HL-60/S4 (cell line): Measurements from ENCODE around the gene ZNF146.
"Not testable (repeated sequence)": the region's sequence is repeated elsewhere in the genome, so short reads cannot be mapped to it uniquely, and the experiment has no call there.

ENCODE experiments used
- in situ Hi-C: fragments of 300-500 bp; cut with MboI; formaldehyde crosslinking; loops from 2 replicates; pipeline ENCODE4 v1.14.3; 2022; ENCODE audit warnings: low sequenced_read_pairs

The ZNF146 gene

GRCh38 chr19:36225219-36225892 lies 10.4 kb downstream of the ZNF146 start:
- in situ Hi-C loops: no loop called here

GRCh38 chr19:36233626-36234025 lies 18.7 kb downstream of the ZNF146 start:
- in situ Hi-C loops: not testable (repeated sequence)

- in situ Hi-C loops: no loop called here
Observed at GRCh38 chr19:36236304-36236945, 21.5 kb downstream of the ZNF146 start.

- in situ Hi-C loops: no loop called here
Observed at GRCh38 chr19:36236946-36237310, 22.0 kb downstream of the ZNF146 start.

- in situ Hi-C loops: no loop called here
Observed at GRCh38 chr19:36244066-36244465, 29.2 kb downstream of the ZNF146 start.

GRCh38 chr19:36245210-36246005 lies 30.5 kb downstream of the ZNF146 start:
- in situ Hi-C loops: no loop called here

GRCh38 chr19:36246006-36246481 lies 31.1 kb downstream of the ZNF146 start:
- in situ Hi-C loops: no loop called here

- in situ Hi-C loops: no loop called here
Observed at GRCh38 chr19:36252047-36252446, 37.1 kb downstream of the ZNF146 start.

GRCh38 chr19:36254848-36255247 lies 39.9 kb downstream of the ZNF146 start:
- in situ Hi-C loops: no loop called here

- in situ Hi-C loops: no loop called here
Observed at GRCh38 chr19:36255316-36255715, 40.4 kb downstream of the ZNF146 start.

GRCh38 chr19:36256064-36256463 lies 41.2 kb downstream of the ZNF146 start:
- in situ Hi-C loops: no loop called here

- in situ Hi-C loops: no loop called here
Observed at GRCh38 chr19:36256853-36257519, 42.1 kb downstream of the ZNF146 start.

GRCh38 chr19:36257520-36257876 lies 42.6 kb downstream of the ZNF146 start:
- in situ Hi-C loops: no loop called here

- in situ Hi-C loops: no loop called here
Observed at GRCh38 chr19:36258028-36258875, 43.3 kb downstream of the ZNF146 start.

- in situ Hi-C loops: no loop called here
Observed at GRCh38 chr19:36259211-36259610, 44.3 kb downstream of the ZNF146 start.

- in situ Hi-C loops: no loop called here
Observed at GRCh38 chr19:36265064-36265463, 50.2 kb downstream of the ZNF146 start.

GRCh38 chr19:36265856-36266374 lies 51.0 kb downstream of the ZNF146 start:
- in situ Hi-C loops: no loop called here

- in situ Hi-C loops: no loop called here
Observed at GRCh38 chr19:36266375-36266961, 51.6 kb downstream of the ZNF146 start.

- in situ Hi-C loops: no loop called here
Observed at GRCh38 chr19:36267061-36267845, 52.3 kb downstream of the ZNF146 start.
